Smooth muscle cell (in vitro differentiated cells): ENCODE measurements around the gene SHC3. TPM values are rescaled to one million over a fixed set of nuclear protein-coding genes. Genes with fewer than 3 reads are reported as not detected.
A peak's percentile ranks its signal among the peaks of the same experiment; 100 is the strongest.

Source experiments
- DNase-seq: peaks from one replicate; lab custom pipeline; 2025; ENCODE audit not compliant: unreplicated experiment; lab: John Stamatoyannopoulos, UW
- H2AFZ ChIP-seq: fragments of 200-600 bp; sonication (generic); 2 replicates; pipeline ENCODE4 v1.6.0; 2016; ENCODE audit warnings: antibody characterized with exemption, low read depth, mild to moderate bottlenecking
- H3F3A ChIP-seq: fragments of 200-600 bp; sonication (generic); 2 replicates; pipeline ENCODE4 v1.6.0; 2017; ENCODE audit warnings: antibody characterized with exemption, low read depth
- H3K27ac ChIP-seq: fragments of 200-600 bp; sonication (generic); 2 replicates; pipeline ENCODE4 v1.5.1; 2016; ENCODE audit warnings: low read depth, mild to moderate bottlenecking
- H3K27me3 ChIP-seq: fragments of 200-600 bp; sonication (generic); 2 replicates; pipeline ENCODE4 v1.6.1; 2016; ENCODE audit warnings: low read depth, mild to moderate bottlenecking
- H3K36me3 ChIP-seq: fragments of 200-600 bp; sonication (generic); 2 replicates; pipeline ENCODE4 v1.5.1; 2016; ENCODE audit warnings: low read depth
- H3K4me1 ChIP-seq: fragments of 200-600 bp; sonication (generic); 2 replicates; pipeline ENCODE4 v1.5.1; 2016; ENCODE audit warnings: low read depth
- H3K4me2 ChIP-seq: fragments of 200-600 bp; sonication (generic); 2 replicates; pipeline ENCODE4 v1.6.0; 2016; ENCODE audit warnings: mild to moderate bottlenecking
- H3K4me3 ChIP-seq: fragments of 200-600 bp; sonication (generic); 2 replicates; pipeline ENCODE4 v1.5.1; 2016; ENCODE audit warnings: mild to moderate bottlenecking
- H3K79me2 ChIP-seq: fragments of 200-600 bp; sonication (generic); 2 replicates; pipeline ENCODE4 v1.6.0; 2016; ENCODE audit warnings: low read depth, mild to moderate bottlenecking
- H3K9ac ChIP-seq: fragments of 200-600 bp; sonication (generic); 2 replicates; pipeline ENCODE4 v1.6.0; 2016; ENCODE audit warnings: low read depth
- H3K9me3 ChIP-seq: fragments of 200-600 bp; sonication (generic); replicated peaks from 2 replicates; pipeline ENCODE4 v1.5.1; 2016; ENCODE audit warnings: low read depth
- H4K20me1 ChIP-seq: fragments of 200-600 bp; sonication (generic); 2 replicates; pipeline ENCODE4 v1.6.0; 2016; ENCODE audit warnings: low read depth
- WGBS: methylation state at CpG from one replicate; pipeline ENCODE4 v1.1.7; 2016; ENCODE audit warnings: low lambda C conversion rate; 5-methylcytosine and 5-hydroxymethylcytosine counted together
- polyA plus RNA-seq: library from polyadenylated mRNA; unstranded; fragments of >200 nt; fragmentation: Nextera tagmentation; extraction: Ambion mirVana; gene quantifications from 2 replicates; pipeline ENCODE4 v1.2.1, GENCODE V29; 2016
- total RNA-seq: library from RNA; depleted of rRNA; stranded (reverse); fragments of >200 nt; gene quantifications from 2 replicates; pipeline ENCODE4 v1.2.3, GENCODE V29; 2014
- TF ChIP-seq, protein P1 (sequence below): fragments of 200-600 bp; sonication (generic); IDR thresholded peaks from 2 replicates; pipeline ENCODE4 v1.5.1; 2017; ENCODE audit warnings: borderline replicate concordance, mild to moderate bottlenecking, antibody characterized with exemption; ENCODE audit not compliant: insufficient read depth, poor library complexity, severe bottlenecking

Gene SHC3
- total and polyA plus RNA-seq, 2 experiments from 2014 or later = 0.38 to 0.67 TPM

GRCh38 chr9:89139455-89139854 is 39.2 kb downstream of the SHC3 start:
- no peak overlapping the region for H2AFZ ChIP-seq
- H3K9ac ChIP-seq = no peak overlapping the region
- H4K20me1 ChIP-seq = no peaks in the 10 kb centered on the region
- H3K4me2 ChIP-seq = no peak overlapping the region
- no peaks in the 10 kb centered on the region for H3K27me3 ChIP-seq
- TF ChIP-seq, protein P1, sequence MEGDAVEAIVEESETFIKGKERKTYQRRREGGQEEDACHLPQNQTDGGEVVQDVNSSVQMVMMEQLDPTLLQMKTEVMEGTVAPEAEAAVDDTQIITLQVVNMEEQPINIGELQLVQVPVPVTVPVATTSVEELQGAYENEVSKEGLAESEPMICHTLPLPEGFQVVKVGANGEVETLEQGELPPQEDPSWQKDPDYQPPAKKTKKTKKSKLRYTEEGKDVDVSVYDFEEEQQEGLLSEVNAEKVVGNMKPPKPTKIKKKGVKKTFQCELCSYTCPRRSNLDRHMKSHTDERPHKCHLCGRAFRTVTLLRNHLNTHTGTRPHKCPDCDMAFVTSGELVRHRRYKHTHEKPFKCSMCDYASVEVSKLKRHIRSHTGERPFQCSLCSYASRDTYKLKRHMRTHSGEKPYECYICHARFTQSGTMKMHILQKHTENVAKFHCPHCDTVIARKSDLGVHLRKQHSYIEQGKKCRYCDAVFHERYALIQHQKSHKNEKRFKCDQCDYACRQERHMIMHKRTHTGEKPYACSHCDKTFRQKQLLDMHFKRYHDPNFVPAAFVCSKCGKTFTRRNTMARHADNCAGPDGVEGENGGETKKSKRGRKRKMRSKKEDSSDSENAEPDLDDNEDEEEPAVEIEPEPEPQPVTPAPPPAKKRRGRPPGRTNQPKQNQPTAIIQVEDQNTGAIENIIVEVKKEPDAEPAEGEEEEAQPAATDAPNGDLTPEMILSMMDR = no peak
- 87% methylated on average over 1 of the region's 1 CpG for WGBS
- peaks cover 3% of the 10 kb centered on the region for H3K9me3 ChIP-seq
- peak overlapping the region; percentile 71 for H3K27ac ChIP-seq
- DNase-seq = no peak
- no peaks in the 10 kb centered on the region for H3K79me2 ChIP-seq
- H3K4me3 ChIP-seq = no peak overlapping the region
- H3F3A ChIP-seq = peaks cover 3% of the 10 kb centered on the region
- H3K36me3 ChIP-seq = no peaks in the 10 kb centered on the region
- H3K4me1 ChIP-seq = no peaks in the 10 kb centered on the region

GRCh38 chr9:89138463-89139390 is 39.9 kb downstream of the SHC3 start:
- Histone ChIP-seq H3K4me3 (no peak overlapping the region), H3K9ac (peak overlapping the region; percentile 20), H3K36me3 (no peaks in the 10 kb centered on the region), H4K20me1 (no peaks in the 10 kb centered on the region), H2AFZ (no peak overlapping the region), H3F3A (peaks cover 3% of the 10 kb centered on the region), H3K27me3 (no peaks in the 10 kb centered on the region), H3K9me3 (peaks cover 3% of the 10 kb centered on the region), H3K27ac (peak overlapping the region; percentile 71), H3K4me2 (peak overlapping the region; percentile 49), H3K4me1 (no peaks in the 10 kb centered on the region), H3K79me2 (no peaks in the 10 kb centered on the region)
- DNase-seq = no peak
- 78% methylated on average over 3 of the region's 3 CpGs for WGBS
- TF ChIP-seq, protein P1 = no peak

GRCh38 chr9:89137542-89138462 is 40.8 kb downstream of the SHC3 start:
- H3K4me2 ChIP-seq = peak overlapping the region; percentile 49

More at GRCh38 chr9:89137542-89138462, 40.8 kb downstream of the SHC3 start:
- no peak for DNase-seq
- Histone ChIP-seq H3K36me3 (no peaks in the 10 kb centered on the region), H3K4me3 (no peak overlapping the region), H4K20me1 (no peaks in the 10 kb centered on the region), H3K4me1 (no peaks in the 10 kb centered on the region), H3K9me3 (peaks cover 3% of the 10 kb centered on the region), H3K79me2 (no peaks in the 10 kb centered on the region), H3K9ac (peak overlapping the region; percentile 20), H3F3A (peaks cover 3% of the 10 kb centered on the region), H3K27me3 (no peaks in the 10 kb centered on the region), H3K27ac (peak overlapping the region; percentile 71), H2AFZ (no peak overlapping the region)
- TF ChIP-seq, protein P1 = no peak
- 50% methylated on average over 8 of the region's 8 CpGs for WGBS
